Astrocyte of the cerebellum (primary cell): ENCODE measurements around the gene CECR2.

Source experiments
- DNase-seq: peaks from one replicate; pipeline ENCODE4 v3.0.0-alpha.2; 2011; ENCODE audit warnings: low read depth
- H3K4me3 ChIP-seq: 2 replicates; pipeline ENCODE4 v1.5.1; 2011; ENCODE audit warnings: mild to moderate bottlenecking, low read depth, low read length, moderate library complexity
- in situ Hi-C: cut with HindIII; loops from 2 replicates; pipeline ENCODE4 v1.10.0; 2017; ENCODE audit warnings: low sequenced_read_pairs
- TF ChIP-seq, protein P1 (sequence below): IDR thresholded peaks from 2 replicates; pipeline ENCODE4 v1.5.1; 2012; ENCODE audit warnings: low read length, low read depth, moderate library complexity, mild to moderate bottlenecking; ENCODE audit errors: missing control alignments

Gene CECR2

GRCh38 chr22:17334983-17335382 lies 34.3 kb upstream of the CECR2 start:
- H3K4me3 ChIP-seq, result no peak overlapping the region
- TF ChIP-seq, protein P1, sequence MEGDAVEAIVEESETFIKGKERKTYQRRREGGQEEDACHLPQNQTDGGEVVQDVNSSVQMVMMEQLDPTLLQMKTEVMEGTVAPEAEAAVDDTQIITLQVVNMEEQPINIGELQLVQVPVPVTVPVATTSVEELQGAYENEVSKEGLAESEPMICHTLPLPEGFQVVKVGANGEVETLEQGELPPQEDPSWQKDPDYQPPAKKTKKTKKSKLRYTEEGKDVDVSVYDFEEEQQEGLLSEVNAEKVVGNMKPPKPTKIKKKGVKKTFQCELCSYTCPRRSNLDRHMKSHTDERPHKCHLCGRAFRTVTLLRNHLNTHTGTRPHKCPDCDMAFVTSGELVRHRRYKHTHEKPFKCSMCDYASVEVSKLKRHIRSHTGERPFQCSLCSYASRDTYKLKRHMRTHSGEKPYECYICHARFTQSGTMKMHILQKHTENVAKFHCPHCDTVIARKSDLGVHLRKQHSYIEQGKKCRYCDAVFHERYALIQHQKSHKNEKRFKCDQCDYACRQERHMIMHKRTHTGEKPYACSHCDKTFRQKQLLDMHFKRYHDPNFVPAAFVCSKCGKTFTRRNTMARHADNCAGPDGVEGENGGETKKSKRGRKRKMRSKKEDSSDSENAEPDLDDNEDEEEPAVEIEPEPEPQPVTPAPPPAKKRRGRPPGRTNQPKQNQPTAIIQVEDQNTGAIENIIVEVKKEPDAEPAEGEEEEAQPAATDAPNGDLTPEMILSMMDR, result no peak
- in situ Hi-C loops, result no loop called here
- no peak for DNase-seq

- in situ Hi-C loops, result no loop called here
- H3K4me3 ChIP-seq, result no peak overlapping the region
- TF ChIP-seq, protein P1, result no peak
- DNase-seq, result no peak
These were observed 33.2 kb upstream of the CECR2 start for GRCh38 chr22:17336061-17336460.

DNA sequence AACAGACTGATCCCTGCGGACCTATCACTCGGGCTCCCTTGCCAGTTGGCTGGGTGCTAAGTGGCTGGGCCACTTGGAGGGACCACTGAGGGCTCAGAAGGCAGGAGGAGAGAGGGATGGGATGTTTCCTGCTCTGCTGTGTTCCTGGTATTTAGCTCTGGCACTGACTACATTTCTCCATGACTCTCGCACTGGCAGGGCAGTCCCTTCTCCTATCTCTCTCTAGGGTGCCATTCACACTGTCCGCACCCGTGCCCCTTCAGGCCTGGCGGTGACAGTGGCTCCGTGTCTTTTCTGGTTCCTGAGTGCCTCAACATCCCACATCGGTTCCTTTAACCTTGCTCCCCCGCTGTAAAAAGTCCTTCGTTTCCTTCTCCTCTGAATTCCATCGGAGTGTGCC lies 31.6 kb upstream of the CECR2 start:
- no peak for DNase-seq
- no peak overlapping the region for H3K4me3 ChIP-seq
- TF ChIP-seq, protein P1, result no peak
- in situ Hi-C loops, result no loop called here

GRCh38 chr22:17339095-17339693 lies 30.1 kb upstream of the CECR2 start:
- H3K4me3 ChIP-seq, result no peak overlapping the region
- in situ Hi-C loops, result no loop called here
- TF ChIP-seq, protein P1, result no peak
- DNase-seq, result no peak

- TF ChIP-seq, protein P1, result no peak
- H3K4me3 ChIP-seq, result no peak overlapping the region
- no peak for DNase-seq
- in situ Hi-C loops, result no loop called here
These were observed 26.9 kb upstream of the CECR2 start for GRCh38 chr22:17342361-17342760.

GRCh38 chr22:17343766-17344165 lies 25.5 kb upstream of the CECR2 start:
- H3K4me3 ChIP-seq, result no peak overlapping the region
- in situ Hi-C loops, result no loop called here
- no peak for DNase-seq
- TF ChIP-seq, protein P1, result no peak

- H3K4me3 ChIP-seq, result no peak overlapping the region
- no peak for DNase-seq
- TF ChIP-seq, protein P1, result no peak
- in situ Hi-C loops, result no loop called here
These were observed 22.7 kb upstream of the CECR2 start for GRCh38 chr22:17346578-17346977.
